Retinal pigment epithelial cell (primary cell): ENCODE data around the gene RUVBL1.

Experiments used
- DNase-seq: peaks from one replicate; pipeline ENCODE4 v3.0.0-alpha.2; 2010; ENCODE audit warnings: low read depth
- H3K4me3 ChIP-seq: 2 replicates; pipeline ENCODE4 v1.5.1; 2011; ENCODE audit warnings: mild to moderate bottlenecking, low read length, control low read depth, moderate library complexity
- TF ChIP-seq, protein P1 (sequence below): conservative IDR thresholded peaks from 2 replicates; pipeline ENCODE4 v1.5.1; 2011; ENCODE audit warnings: low read depth, low read length, control low read depth, inconsistent platforms

Gene RUVBL1

GRCh38 chr3:128060473-128061381 lies 62.9 kb downstream of the RUVBL1 start:
- DNase-seq: no peak
- TF ChIP-seq, protein P1, sequence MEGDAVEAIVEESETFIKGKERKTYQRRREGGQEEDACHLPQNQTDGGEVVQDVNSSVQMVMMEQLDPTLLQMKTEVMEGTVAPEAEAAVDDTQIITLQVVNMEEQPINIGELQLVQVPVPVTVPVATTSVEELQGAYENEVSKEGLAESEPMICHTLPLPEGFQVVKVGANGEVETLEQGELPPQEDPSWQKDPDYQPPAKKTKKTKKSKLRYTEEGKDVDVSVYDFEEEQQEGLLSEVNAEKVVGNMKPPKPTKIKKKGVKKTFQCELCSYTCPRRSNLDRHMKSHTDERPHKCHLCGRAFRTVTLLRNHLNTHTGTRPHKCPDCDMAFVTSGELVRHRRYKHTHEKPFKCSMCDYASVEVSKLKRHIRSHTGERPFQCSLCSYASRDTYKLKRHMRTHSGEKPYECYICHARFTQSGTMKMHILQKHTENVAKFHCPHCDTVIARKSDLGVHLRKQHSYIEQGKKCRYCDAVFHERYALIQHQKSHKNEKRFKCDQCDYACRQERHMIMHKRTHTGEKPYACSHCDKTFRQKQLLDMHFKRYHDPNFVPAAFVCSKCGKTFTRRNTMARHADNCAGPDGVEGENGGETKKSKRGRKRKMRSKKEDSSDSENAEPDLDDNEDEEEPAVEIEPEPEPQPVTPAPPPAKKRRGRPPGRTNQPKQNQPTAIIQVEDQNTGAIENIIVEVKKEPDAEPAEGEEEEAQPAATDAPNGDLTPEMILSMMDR: no peak
- H3K4me3 ChIP-seq: no peak overlapping the region

DNA sequence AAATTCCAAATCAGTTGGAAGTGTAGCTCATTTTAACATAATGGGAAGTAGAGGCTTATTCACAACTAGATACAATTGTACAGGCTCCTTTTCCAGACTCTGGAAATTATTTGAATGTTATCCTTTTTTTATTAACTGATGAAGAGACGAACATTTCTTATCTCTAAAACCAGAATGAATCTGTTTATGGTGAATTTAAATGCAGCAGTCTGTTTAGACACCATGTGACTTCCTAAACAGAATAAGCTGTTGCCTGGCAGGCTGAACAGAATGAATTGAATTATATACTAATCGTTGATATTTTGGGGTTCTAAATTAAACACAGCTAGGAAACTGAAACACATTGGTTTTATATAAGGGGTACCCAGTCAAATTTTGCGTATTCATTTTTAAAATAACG lies 67.4 kb downstream of the RUVBL1 start:
- TF ChIP-seq, protein P1: no peak
- no peak overlapping the region for H3K4me3 ChIP-seq
- DNase-seq: no peak

GRCh38 chr3:128054367-128054766 lies 69.2 kb downstream of the RUVBL1 start:
- TF ChIP-seq, protein P1: no peak
- peak overlapping the region; percentile 98 for H3K4me3 ChIP-seq
- DNase-seq: no peak

DNA sequence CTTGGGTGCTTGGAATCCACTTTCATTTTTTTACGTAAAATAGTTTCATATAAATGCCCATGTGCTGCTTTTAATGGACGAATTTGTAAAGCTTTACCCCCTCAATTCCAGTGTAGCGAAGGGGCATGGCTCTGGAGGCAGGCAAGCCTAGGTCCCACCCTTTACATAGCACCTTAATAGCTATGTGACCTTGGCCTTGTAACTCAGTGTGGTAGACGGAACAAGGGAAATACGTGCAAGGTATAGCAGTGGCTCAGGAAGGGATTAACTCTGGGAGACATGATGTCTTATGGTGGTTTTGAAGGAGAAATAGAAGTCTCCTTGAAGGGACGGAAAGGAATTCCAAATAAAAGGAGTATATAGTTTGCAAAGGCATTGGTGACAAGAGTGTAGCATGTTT lies 70.0 kb downstream of the RUVBL1 start:
- peak overlapping the region; percentile 98 for H3K4me3 ChIP-seq
- no peak for DNase-seq

DNA sequence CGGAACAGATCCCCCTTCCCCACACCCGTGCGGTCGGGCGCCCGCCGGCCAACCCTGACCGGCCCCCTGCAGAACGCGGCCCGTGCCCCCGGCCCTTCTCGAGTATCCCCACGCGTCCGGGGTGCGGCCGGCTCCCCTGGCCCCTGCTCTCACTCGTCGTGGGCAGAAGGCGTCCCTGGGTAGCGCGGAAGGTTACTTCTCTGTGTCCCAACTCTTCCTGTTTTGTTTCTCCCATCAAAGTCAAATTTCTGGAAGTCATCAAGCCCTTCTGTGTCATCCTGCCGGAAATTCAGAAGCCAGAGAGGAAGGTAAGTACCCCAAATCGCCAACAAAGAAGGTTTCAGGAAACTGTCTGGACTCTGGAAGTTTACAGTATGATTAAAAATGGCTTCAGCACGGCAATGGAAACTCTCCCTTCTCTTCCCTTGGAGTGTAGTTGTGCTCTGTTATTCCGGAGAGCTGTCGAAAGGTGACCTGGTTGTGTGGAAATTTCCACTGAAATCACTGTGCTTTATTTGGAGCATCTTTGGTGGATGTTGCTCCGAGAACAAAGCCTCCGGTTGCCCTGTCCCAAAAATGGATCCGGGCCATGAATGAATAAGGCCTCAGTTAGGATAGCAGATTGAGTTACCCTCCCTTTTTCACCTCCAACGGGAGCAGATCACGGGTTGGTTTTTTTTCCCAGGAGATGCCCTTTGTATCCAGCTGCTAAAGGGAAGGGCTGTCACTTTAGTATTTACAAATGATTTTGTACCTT lies 70.8 kb downstream of the RUVBL1 start:
- H3K4me3 ChIP-seq: peak overlapping the region; percentile 98
- TF ChIP-seq, protein P1: no peak
- DNase-seq: no peak

More for the DNA sequence above, 70.0 kb downstream of the RUVBL1 start:
- TF ChIP-seq, protein P1: no peak

- TF ChIP-seq, protein P1: no peak
- peak within 1 kb of the TSS; percentile 98 for H3K4me3 ChIP-seq
- DNase-seq: peak; percentile 69
Measured at GRCh38 chr3:128051837-128052594, 71.6 kb downstream of the RUVBL1 start, which contains the start of gene SEC61A1. SEC61A1 (plus strand) TSS chr3:128052437; CDS start chr3:128052553, 116 bp downstream.
